ENCODE results near the gene SERPINA5. TPM values are rescaled to one million over a fixed set of nuclear protein-coding genes. Genes with fewer than 3 reads are reported as not detected.

SERPINA5 gene
- polyA plus RNA-seq, 2 of the 4 experiments (the other 2 are of a cell fraction), result 0.74 to 0.78 TPM

DNA sequence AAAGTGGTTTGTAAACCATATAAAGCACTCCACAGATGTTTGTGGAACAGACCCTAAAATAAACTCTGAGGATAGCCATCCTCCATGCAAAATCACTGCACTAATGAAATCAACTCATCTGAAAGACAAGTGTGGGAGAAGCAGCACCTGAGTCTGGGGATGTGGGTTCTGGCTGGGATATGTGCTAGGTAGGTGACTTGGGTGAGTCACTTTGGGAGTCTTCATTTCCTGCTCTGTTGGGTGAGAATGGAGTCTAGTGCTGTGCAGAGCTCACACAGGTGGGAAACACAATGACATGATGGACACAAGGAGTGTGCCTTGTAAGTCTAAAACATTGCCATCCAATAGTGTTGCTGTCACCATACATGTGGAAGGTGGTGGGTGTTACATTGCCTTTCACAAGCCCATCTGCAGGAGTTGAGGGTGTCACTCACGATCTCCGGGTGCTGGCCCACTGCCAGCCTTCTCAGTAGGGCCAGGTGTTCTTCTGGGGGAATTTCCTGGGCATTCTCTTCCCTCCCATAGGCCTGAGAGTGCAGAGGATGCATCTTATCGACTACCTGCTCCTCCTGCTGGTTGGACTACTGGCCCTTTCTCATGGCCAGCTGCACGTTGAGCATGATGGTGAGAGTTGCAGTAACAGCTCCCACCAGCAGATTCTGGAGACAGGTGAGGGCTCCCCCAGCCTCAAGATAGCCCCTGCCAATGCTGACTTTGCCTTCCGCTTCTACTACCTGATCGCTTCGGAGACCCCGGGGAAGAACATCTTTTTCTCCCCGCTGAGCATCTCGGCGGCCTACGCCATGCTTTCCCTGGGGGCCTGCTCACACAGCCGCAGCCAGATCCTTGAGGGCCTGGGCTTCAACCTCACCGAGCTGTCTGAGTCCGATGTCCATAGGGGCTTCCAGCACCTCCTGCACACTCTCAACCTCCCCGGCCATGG is 18.0 kb upstream of the SERPINA5 start (continued):
- TF ChIP-seq, protein P1, sequence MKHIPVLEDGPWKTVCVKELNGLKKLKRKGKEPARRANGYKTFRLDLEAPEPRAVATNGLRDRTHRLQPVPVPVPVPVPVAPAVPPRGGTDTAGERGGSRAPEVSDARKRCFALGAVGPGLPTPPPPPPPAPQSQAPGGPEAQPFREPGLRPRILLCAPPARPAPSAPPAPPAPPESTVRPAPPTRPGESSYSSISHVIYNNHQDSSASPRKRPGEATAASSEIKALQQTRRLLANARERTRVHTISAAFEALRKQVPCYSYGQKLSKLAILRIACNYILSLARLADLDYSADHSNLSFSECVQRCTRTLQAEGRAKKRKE (CRISPR knock-in tag; IDR thresholded peaks at IDR 0.05; ENCODE audit: low read depth), result no peak
- TF ChIP-seq KDM5A (IDR thresholded peaks at IDR 0.05) (no peak), BHLHE40 (IDR thresholded peaks at IDR 0.05; ENCODE audit: low read depth, low read length) (no peak), RNF2 (IDR thresholded peaks at IDR 0.05; ENCODE audit: borderline replicate concordance, low read depth) (no peak), SREBF2 (IDR thresholded peaks at IDR 0.05) (no peak), NR3C1 (IDR thresholded peaks at IDR 0.05) (no peak), EHF (CRISPR knock-in tag; IDR thresholded peaks at IDR 0.05) (no peak)
- TF ChIP-seq, protein P2, sequence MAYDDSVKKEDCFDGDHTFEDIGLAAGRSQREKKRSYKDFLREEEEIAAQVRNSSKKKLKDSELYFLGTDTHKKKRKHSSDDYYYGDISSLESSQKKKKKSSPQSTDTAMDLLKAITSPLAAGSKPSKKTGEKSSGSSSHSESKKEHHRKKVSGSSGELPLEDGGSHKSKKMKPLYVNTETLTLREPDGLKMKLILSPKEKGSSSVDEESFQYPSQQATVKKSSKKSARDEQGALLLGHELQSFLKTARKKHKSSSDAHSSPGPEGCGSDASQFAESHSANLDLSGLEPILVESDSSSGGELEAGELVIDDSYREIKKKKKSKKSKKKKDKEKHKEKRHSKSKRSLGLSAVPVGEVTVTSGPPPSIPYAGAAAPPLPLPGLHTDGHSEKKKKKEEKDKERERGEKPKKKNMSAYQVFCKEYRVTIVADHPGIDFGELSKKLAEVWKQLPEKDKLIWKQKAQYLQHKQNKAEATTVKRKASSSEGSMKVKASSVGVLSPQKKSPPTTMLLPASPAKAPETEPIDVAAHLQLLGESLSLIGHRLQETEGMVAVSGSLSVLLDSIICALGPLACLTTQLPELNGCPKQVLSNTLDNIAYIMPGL (CRISPR knock-in tag; IDR thresholded peaks at IDR 0.05; ENCODE audit: borderline replicate concordance), result no peak
- TF ChIP-seq, protein P3, sequence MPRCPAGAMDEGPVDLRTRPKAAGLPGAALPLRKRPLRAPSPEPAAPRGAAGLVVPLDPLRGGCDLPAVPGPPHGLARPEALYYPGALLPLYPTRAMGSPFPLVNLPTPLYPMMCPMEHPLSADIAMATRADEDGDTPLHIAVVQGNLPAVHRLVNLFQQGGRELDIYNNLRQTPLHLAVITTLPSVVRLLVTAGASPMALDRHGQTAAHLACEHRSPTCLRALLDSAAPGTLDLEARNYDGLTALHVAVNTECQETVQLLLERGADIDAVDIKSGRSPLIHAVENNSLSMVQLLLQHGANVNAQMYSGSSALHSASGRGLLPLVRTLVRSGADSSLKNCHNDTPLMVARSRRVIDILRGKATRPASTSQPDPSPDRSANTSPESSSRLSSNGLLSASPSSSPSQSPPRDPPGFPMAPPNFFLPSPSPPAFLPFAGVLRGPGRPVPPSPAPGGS (IDR thresholded peaks at IDR 0.05), result no peak
- TF ChIP-seq, protein P4, sequence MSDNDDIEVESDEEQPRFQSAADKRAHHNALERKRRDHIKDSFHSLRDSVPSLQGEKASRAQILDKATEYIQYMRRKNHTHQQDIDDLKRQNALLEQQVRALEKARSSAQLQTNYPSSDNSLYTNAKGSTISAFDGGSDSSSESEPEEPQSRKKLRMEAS (IDR thresholded peaks at IDR 0.05), result no peak

DNA sequence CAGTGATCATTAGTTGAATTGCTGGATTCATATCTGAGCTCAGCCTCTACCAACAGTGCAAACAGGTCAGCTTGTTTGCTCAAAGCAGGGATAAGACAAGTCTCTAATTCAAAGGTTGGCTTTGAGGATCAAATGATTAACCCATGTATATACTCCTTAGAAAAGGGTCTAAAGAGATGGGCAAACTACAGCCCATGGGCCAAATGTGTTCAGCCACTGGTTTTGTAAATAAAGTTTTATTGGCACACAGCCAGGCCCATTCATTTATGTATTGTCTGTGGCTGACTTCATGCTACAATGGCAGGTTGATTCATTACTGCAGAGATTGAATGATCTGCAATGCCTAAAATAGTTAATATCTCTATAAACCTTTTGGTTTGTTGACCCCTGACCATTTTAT is 16.8 kb upstream of the SERPINA5 start:
- no peak overlapping the region for H3K27ac ChIP-seq
- no peaks in the 10 kb centered on the region for H3K9me3 ChIP-seq
- ChIA-PET POLR2A (no interaction called here), CTCF (interaction anchor here (1.0 to 9.3 kb wide), 3 partner anchors 12 to 131 kb away, joined by 3 to 70 read pairs (median 4); no protein-coding TSS in a partner anchor)
- no peak for FAIRE-seq
- ATAC-seq, result no peak
- no peaks in the 10 kb centered on the region for H3K4me1 ChIP-seq
- no peak for DNase-seq (ENCODE audit: low read depth in 1 of 2, low spot score in 1 of 2)
- no peak overlapping the region for H3K4me2 ChIP-seq
- no peak overlapping the region for H3K4me3 ChIP-seq
- TF ChIP-seq FOSL2 (IDR thresholded peaks at IDR 0.05), result no peak
- TF ChIP-seq FOSL2 (CRISPR knock-in tag; IDR thresholded peaks at IDR 0.05), result no peak
- TF ChIP-seq, protein P1 (CRISPR knock-in tag; IDR thresholded peaks at IDR 0.05; ENCODE audit: low read depth), result no peak
- TF ChIP-seq, protein P2 (CRISPR knock-in tag; IDR thresholded peaks at IDR 0.05; ENCODE audit: borderline replicate concordance), result no peak
- TF ChIP-seq, protein P5, sequence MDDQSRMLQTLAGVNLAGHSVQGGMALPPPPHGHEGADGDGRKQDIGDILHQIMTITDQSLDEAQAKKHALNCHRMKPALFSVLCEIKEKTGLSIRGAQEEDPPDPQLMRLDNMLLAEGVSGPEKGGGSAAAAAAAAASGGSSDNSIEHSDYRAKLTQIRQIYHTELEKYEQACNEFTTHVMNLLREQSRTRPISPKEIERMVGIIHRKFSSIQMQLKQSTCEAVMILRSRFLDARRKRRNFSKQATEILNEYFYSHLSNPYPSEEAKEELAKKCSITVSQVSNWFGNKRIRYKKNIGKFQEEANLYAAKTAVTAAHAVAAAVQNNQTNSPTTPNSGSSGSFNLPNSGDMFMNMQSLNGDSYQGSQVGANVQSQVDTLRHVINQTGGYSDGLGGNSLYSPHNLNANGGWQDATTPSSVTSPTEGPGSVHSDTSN (IDR thresholded peaks at IDR 0.05), result no peak
- TF ChIP-seq JUNB (IDR thresholded peaks at IDR 0.05), result no peak
- no peak for TF ChIP-seq POLR2AphosphoS2 (conservative IDR thresholded peaks at IDR 0.05; ENCODE audit: low read length)
- no peak for TF ChIP-seq NPAS2 (CRISPR knock-in tag; IDR thresholded peaks at IDR 0.05; ENCODE audit: borderline replicate concordance)
- no peak for TF ChIP-seq SMC3 (IDR thresholded peaks at IDR 0.05)
- TF ChIP-seq SREBF2 (IDR thresholded peaks at IDR 0.05), result no peak
- TF ChIP-seq HEYL (CRISPR knock-in tag; IDR thresholded peaks at IDR 0.05), result no peak
- TF ChIP-seq, protein P3 (IDR thresholded peaks at IDR 0.05), result no peak
- TF ChIP-seq, protein P6, sequence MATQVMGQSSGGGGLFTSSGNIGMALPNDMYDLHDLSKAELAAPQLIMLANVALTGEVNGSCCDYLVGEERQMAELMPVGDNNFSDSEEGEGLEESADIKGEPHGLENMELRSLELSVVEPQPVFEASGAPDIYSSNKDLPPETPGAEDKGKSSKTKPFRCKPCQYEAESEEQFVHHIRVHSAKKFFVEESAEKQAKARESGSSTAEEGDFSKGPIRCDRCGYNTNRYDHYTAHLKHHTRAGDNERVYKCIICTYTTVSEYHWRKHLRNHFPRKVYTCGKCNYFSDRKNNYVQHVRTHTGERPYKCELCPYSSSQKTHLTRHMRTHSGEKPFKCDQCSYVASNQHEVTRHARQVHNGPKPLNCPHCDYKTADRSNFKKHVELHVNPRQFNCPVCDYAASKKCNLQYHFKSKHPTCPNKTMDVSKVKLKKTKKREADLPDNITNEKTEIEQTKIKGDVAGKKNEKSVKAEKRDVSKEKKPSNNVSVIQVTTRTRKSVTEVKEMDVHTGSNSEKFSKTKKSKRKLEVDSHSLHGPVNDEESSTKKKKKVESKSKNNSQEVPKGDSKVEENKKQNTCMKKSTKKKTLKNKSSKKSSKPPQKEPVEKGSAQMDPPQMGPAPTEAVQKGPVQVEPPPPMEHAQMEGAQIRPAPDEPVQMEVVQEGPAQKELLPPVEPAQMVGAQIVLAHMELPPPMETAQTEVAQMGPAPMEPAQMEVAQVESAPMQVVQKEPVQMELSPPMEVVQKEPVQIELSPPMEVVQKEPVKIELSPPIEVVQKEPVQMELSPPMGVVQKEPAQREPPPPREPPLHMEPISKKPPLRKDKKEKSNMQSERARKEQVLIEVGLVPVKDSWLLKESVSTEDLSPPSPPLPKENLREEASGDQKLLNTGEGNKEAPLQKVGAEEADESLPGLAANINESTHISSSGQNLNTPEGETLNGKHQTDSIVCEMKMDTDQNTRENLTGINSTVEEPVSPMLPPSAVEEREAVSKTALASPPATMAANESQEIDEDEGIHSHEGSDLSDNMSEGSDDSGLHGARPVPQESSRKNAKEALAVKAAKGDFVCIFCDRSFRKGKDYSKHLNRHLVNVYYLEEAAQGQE (IDR thresholded peaks at IDR 0.05), result no peak
- TF ChIP-seq RCOR1 (IDR thresholded peaks at IDR 0.05; ENCODE audit: low read depth, low read length), result no peak
- TF ChIP-seq GATA3 (IDR thresholded peaks at IDR 0.05; ENCODE audit: borderline replicate concordance), result no peak
- no peak for TF ChIP-seq BHLHE40 (IDR thresholded peaks at IDR 0.05; ENCODE audit: low read depth, low read length)

All from A549 (cell line).